ENCODE measurements around the gene CA5A.
A peak's percentile ranks its signal among the peaks of the same experiment; 100 is the strongest.
"Not testable (repeated sequence)": the region's sequence is repeated elsewhere in the genome, so short reads cannot be mapped to it uniquely, and the experiment has no call there.

The CA5A gene

GRCh38 chr16:87861300-87862099 lies 74.8 kb downstream of the CA5A start:
- not testable (repeated sequence) for DNase-seq

- DNase-seq, result no peak
Observed at GRCh38 chr16:87860553-87861299, 75.6 kb downstream of the CA5A start.

- DNase-seq, result not testable (repeated sequence)
Observed at GRCh38 chr16:87858151-87858993, 78.0 kb downstream of the CA5A start.

GRCh38 chr16:87856791-87857228 lies 79.5 kb downstream of the CA5A start:
- no peak for DNase-seq

- peak; percentile 61 for DNase-seq
Observed at GRCh38 chr16:87855852-87856715, 80.2 kb downstream of the CA5A start.

GRCh38 chr16:87854907-87855683 lies 81.2 kb downstream of the CA5A start:
- no peak for DNase-seq

- peak; percentile 40 for DNase-seq
Observed at GRCh38 chr16:87854053-87854906, 82.0 kb downstream of the CA5A start.

GRCh38 chr16:87853411-87854052 lies 82.8 kb downstream of the CA5A start:
- peak; percentile 96 for DNase-seq

- DNase-seq, result no peak
Observed at GRCh38 chr16:87851601-87852000, 84.7 kb downstream of the CA5A start.

- no peak for DNase-seq
Observed at GRCh38 chr16:87851141-87851587, 85.2 kb downstream of the CA5A start.

GRCh38 chr16:87850009-87851006 lies 86.0 kb downstream of the CA5A start:
- DNase-seq, result peak; percentile 70

- no peak for DNase-seq
Observed at GRCh38 chr16:87849419-87850008, 86.8 kb downstream of the CA5A start.

- DNase-seq, result no peak
Observed at GRCh38 chr16:87848676-87849345, 87.5 kb downstream of the CA5A start.

GRCh38 chr16:87847785-87848675 lies 88.3 kb downstream of the CA5A start:
- DNase-seq, result no peak

- DNase-seq, result no peak
Observed at GRCh38 chr16:87847467-87847784, 88.9 kb downstream of the CA5A start.

GRCh38 chr16:87846705-87847466 lies 89.4 kb downstream of the CA5A start:
- DNase-seq, result no peak

Measured in CD4-positive, alpha-beta T cell treated with Interferon gamma for 1 hour (primary cell).